ENCODE results near the gene HOMER1. TPM values are rescaled to one million over a fixed set of nuclear protein-coding genes. Genes with fewer than 3 reads are reported as not detected.

The HOMER1 gene
- total RNA-seq, 4 donors from 2014 or later, result 1.8 to 13.8 (median 5.2) TPM

GRCh38 chr5:79489773-79490172 lies 24.2 kb downstream of the HOMER1 start:
- H3K27ac ChIP-seq, result no peak overlapping the region

GRCh38 chr5:79488775-79489174 lies 25.2 kb downstream of the HOMER1 start:
- Histone ChIP-seq H3K4me1 (no peaks in the 10 kb centered on the region), H3K36me3 (no peaks in the 10 kb centered on the region), H3K27ac (no peak overlapping the region), H3K4me3 (no peak overlapping the region), H3K27me3 (no peaks in the 10 kb centered on the region), H3K9me3 (peaks cover 0 to 2% (median 0%) of the 10 kb centered on the region in 4 donors)
- DNase-seq (ENCODE audit: low spot score in 2 of 2), result no peak
- TF ChIP-seq CTCF (IDR thresholded peaks at IDR 0.05), result no peak
- no peak for TF ChIP-seq POLR2A (IDR thresholded peaks at IDR 0.05)
- TF ChIP-seq EP300 (IDR thresholded peaks at IDR 0.05), result no peak

More at GRCh38 chr5:79489773-79490172, 24.2 kb downstream of the HOMER1 start:
- no peak for DNase-seq (ENCODE audit: low spot score in 2 of 2)
- WGBS, 2 donors, result 89 to 94% methylated on average over 1 of the region's 1 CpG
- no peaks in the 10 kb centered on the region for H3K27me3 ChIP-seq
- no peaks in the 10 kb centered on the region for H3K4me1 ChIP-seq
- H3K9me3 ChIP-seq, result no peaks in the 10 kb centered on the region
- H3K36me3 ChIP-seq, result no peaks in the 10 kb centered on the region
- TF ChIP-seq CTCF (IDR thresholded peaks at IDR 0.05) (no peak), POLR2A (IDR thresholded peaks at IDR 0.05) (no peak), EP300 (IDR thresholded peaks at IDR 0.05) (no peak)
- no peak overlapping the region for H3K4me3 ChIP-seq

GRCh38 chr5:79488058-79488457 lies 25.9 kb downstream of the HOMER1 start:
- Histone ChIP-seq H3K9me3 (peaks cover 0 to 2% (median 0%) of the 10 kb centered on the region in 4 donors), H3K27ac (no peak overlapping the region), H3K4me3 (no peak overlapping the region), H3K4me1 (no peaks in the 10 kb centered on the region), H3K27me3 (no peaks in the 10 kb centered on the region), H3K36me3 (no peaks in the 10 kb centered on the region)
- 80 to 81% methylated on average over 3 of the region's 3 CpGs for WGBS, 2 donors
- TF ChIP-seq CTCF (IDR thresholded peaks at IDR 0.05) (no peak), EP300 (IDR thresholded peaks at IDR 0.05) (no peak), POLR2A (IDR thresholded peaks at IDR 0.05) (no peak)
- DNase-seq (ENCODE audit: low spot score in 2 of 2), result no peak

- peaks cover 0 to 2% (median 0%) of the 10 kb centered on the region in 4 donors for H3K9me3 ChIP-seq
- no peak for DNase-seq (ENCODE audit: low spot score in 2 of 2)
- no peaks in the 10 kb centered on the region for H3K27me3 ChIP-seq
- H3K4me1 ChIP-seq, result no peaks in the 10 kb centered on the region
- H3K27ac ChIP-seq, result no peak overlapping the region
- H3K36me3 ChIP-seq, result no peaks in the 10 kb centered on the region
- TF ChIP-seq CTCF (IDR thresholded peaks at IDR 0.05) (no peak), EP300 (IDR thresholded peaks at IDR 0.05) (no peak), POLR2A (IDR thresholded peaks at IDR 0.05) (no peak)
- 90 to 91% methylated on average over 3 of the region's 3 CpGs for WGBS, 2 donors
- no peak overlapping the region for H3K4me3 ChIP-seq
Observed at GRCh38 chr5:79487251-79487650, 26.7 kb downstream of the HOMER1 start.

GRCh38 chr5:79486116-79486515 lies 27.8 kb downstream of the HOMER1 start:
- H3K36me3 ChIP-seq, result no peaks in the 10 kb centered on the region
- H3K9me3 ChIP-seq, result peaks cover 0 to 2% (median 0%) of the 10 kb centered on the region in 4 donors
- no peaks in the 10 kb centered on the region for H3K4me1 ChIP-seq
- no peak for DNase-seq (ENCODE audit: low spot score in 2 of 2)
- H3K27me3 ChIP-seq, result no peaks in the 10 kb centered on the region
- H3K4me3 ChIP-seq, result no peak overlapping the region
- 77 to 78% methylated on average over 2 of the region's 2 CpGs for WGBS, 2 donors
- no peak overlapping the region for H3K27ac ChIP-seq
- no peak for TF ChIP-seq EP300 (IDR thresholded peaks at IDR 0.05)
- no peak for TF ChIP-seq POLR2A (IDR thresholded peaks at IDR 0.05)
- no peak for TF ChIP-seq CTCF (IDR thresholded peaks at IDR 0.05)
